Colonic mucosa (tissue), 4 donors: Measurements from ENCODE around the gene MCRIP1. TPM values are rescaled to one million over a fixed set of nuclear protein-coding genes. Genes with fewer than 3 reads are reported as not detected.

Experiments used
- DNase-seq: peaks from one replicate; pipeline ENCODE4 v3.0.0-alpha.2; 2020
- H3K27ac ChIP-seq: fragments of 200-600 bp; one replicate; pipeline ENCODE4 v1.8.0; 2021
- H3K27me3 ChIP-seq: fragments of 200-600 bp; one replicate; pipeline ENCODE4 v1.8.0; 2021
- H3K36me3 ChIP-seq: fragments of 200-600 bp; one replicate; pipeline ENCODE4 v1.8.0; 2021
- H3K4me1 ChIP-seq: fragments of 200-600 bp; one replicate; pipeline ENCODE4 v1.8.0; 2021; ENCODE audit warnings: mild to moderate bottlenecking
- H3K4me3 ChIP-seq: fragments of 200-600 bp; one replicate; pipeline ENCODE4 v1.8.0; 2021
- H3K9ac ChIP-seq, 2 donors: one replicate each; pipeline ENCODE4 v1.7.0; 2013; ENCODE audit warnings: control low read depth in 2 of 2, low read depth in 2 of 2, low read length in 2 of 2
- H3K9me3 ChIP-seq: fragments of 200-600 bp; one replicate; pipeline ENCODE4 v1.8.0; 2021
- intact Hi-C: fragments of 100-400 bp; cut with DNase I; formaldehyde crosslinking; loops from one replicate; pipeline ENCODE4 v1.14.1; 2022
- total RNA-seq, 2 donors: library from RNA; stranded (reverse); fragmentation: NEBNext Ultra II Directional in 1 of 2; extraction: Animal tissue kit (Norgen Biotek cat#: 25700) in 1 of 2; gene quantifications; one replicate each; pipeline ENCODE4 v1.2.1, GENCODE V29; 2021
- TF ChIP-seq, protein P1 (sequence below): fragments of 200-600 bp; IDR thresholded peaks from one replicate; pipeline ENCODE4 v1.8.0; 2022; ENCODE audit warnings: antibody characterized with exemption, mild to moderate bottlenecking
- donor health status: healthy.
- donor health status: DM: no; HTN: no; CAD: no.
- donor health status: DM: no; HTN: no; CAD: no.

MCRIP1 gene
- total RNA-seq, 2 donors from 2014 or later, result 25.9 to 26.2 TPM

DNA sequence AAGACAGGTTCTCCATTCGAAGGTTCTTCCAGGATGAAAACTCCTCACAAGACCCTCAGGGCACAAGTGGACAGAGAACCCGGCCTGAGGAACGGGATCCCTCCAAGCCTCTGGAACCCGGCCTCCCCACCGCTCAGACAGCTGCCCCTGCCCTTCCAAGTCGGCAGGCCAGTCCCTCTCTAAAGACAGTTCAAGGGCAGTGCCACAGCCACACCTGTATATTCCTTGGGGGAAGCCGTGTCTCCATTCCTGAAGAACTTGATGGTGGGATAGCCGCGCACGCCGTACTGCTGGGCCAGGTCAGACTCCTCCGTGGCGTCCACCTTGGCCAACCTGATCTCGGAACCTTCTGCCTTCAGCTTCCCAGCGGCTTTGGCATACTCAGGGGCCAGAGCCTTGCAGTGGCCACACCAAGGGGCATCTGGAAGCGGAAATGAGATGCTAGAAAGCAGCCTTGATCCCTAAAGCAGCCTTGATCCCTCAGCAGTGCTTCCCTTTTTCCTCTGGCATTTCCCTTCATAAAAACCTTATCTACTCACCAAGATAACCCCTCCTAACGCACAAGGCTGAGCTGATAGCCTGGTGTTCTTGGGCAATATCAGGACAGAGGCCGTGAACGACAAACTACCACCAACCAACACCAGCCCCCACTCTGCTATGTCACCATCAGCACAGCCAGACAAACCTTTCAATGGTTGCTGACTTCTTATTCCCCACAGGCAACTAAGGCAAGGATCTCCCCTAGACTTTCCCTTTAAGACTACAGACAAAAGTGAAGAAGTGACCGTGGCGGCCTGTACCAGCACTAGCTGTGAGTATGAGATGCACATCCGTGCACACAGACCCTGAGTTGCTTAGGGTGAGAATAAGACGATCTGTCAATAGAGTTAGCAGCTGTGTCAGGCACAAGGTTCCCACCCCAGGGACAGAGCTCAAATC, 26.1 kb upstream of the MCRIP1 start:
- no peaks in the 10 kb centered on the region for H3K9me3 ChIP-seq
- H3K27me3 ChIP-seq, result no peaks in the 10 kb centered on the region
- TF ChIP-seq, protein P1, sequence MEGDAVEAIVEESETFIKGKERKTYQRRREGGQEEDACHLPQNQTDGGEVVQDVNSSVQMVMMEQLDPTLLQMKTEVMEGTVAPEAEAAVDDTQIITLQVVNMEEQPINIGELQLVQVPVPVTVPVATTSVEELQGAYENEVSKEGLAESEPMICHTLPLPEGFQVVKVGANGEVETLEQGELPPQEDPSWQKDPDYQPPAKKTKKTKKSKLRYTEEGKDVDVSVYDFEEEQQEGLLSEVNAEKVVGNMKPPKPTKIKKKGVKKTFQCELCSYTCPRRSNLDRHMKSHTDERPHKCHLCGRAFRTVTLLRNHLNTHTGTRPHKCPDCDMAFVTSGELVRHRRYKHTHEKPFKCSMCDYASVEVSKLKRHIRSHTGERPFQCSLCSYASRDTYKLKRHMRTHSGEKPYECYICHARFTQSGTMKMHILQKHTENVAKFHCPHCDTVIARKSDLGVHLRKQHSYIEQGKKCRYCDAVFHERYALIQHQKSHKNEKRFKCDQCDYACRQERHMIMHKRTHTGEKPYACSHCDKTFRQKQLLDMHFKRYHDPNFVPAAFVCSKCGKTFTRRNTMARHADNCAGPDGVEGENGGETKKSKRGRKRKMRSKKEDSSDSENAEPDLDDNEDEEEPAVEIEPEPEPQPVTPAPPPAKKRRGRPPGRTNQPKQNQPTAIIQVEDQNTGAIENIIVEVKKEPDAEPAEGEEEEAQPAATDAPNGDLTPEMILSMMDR, result no peak
- peak overlapping the region; percentile 96 for H3K4me3 ChIP-seq
- peaks cover 10% of the 10 kb centered on the region for H3K36me3 ChIP-seq
- no peak for DNase-seq
- H3K27ac ChIP-seq, result peak overlapping the region; percentile 92
- H3K4me1 ChIP-seq, result peaks cover 17% of the 10 kb centered on the region
- H3K9ac ChIP-seq, result peak overlapping the region; percentile 91 to 95
- intact Hi-C loops, result no loop called here

DNA sequence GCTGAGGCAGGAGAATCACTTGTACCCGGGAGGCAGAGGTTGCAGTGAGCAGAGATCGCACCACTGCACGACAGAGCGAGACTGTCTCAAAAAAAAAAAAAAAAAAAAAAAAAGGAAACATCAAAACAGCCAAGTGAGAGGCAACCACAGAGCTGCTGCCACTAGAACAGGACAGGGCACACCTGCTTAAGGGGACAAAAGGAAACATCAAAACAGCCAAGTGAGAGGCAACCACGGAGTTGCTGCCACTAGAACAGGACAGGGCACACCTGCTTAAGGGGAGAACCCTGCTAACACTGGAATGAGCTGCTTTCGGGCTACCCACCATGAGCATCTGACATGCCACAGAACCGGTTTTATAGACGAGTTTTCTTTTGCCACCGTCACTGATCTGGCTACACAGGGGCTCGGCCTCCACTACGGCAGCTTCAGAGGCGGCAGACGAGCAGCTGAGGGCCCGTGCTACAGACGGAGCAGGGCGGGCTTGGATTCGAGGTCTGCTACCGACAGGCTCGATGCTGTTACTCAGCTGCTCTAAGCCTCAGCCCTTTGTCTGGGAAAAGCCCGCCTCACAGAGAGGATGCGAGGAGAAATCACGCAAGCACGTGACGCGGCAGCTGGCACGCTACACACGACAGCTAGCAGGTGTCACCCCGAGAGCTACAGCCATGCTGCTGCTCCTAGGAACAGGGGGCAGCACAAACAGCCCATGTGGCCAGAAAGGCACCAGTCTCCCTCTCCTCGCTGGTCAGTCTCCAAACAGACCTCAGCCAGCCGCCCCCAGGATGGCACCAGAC, 25.3 kb upstream of the MCRIP1 start:
- peak overlapping the region; percentile 96 for H3K4me3 ChIP-seq

DNA sequence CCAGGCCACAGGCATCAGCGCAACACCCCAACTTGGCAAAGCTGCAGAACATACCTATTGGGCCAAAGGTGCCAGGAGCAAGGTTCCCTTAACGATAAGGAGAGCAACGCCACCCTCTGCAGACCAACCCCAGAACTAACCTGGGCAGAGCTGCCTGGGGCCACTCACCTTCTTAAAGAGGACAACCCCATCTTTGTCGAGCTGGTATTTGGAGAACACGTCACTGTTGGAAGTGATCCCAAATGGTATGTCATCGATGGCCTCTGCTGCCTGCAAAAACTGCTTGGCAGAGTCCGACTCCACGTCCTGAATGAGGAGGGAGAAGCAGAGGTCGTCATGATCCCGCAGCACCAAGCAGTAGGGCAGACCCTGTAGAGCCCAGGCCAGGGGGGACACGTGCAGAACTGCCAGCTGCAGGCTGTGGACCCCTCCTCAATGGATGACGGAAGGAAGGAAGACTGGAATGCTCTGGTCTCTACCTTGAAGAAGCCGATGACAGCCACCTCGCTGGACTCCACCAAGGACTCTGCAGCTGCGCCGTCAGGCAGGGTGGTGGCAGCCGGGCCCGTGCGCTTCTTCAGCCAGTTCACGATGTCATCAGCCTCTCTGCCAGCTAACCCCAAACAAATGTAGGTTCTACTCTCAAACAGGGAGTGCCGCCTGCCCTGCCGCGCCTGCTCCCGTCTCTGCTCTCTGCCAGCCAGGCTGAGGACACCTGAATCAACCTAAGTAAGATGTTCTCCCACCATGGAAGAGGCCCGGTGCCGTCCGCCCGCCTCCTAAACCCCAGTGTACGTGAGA, 22.1 kb upstream of the MCRIP1 start:
- TF ChIP-seq, protein P1, result no peak
- H3K4me1 ChIP-seq, result peaks cover 15% of the 10 kb centered on the region
- no peak for DNase-seq
- intact Hi-C loops, result no loop called here
- peaks cover 10% of the 10 kb centered on the region for H3K36me3 ChIP-seq
- H3K9ac ChIP-seq, result no peak overlapping the region
- H3K27ac ChIP-seq, result no peak overlapping the region
- H3K9me3 ChIP-seq, result no peaks in the 10 kb centered on the region
- no peak overlapping the region for H3K4me3 ChIP-seq
- H3K27me3 ChIP-seq, result no peaks in the 10 kb centered on the region

More for the DNA sequence above, 25.3 kb upstream of the MCRIP1 start:
- Histone ChIP-seq H3K27me3 (no peaks in the 10 kb centered on the region), H3K27ac (no peak overlapping the region), H3K36me3 (peaks cover 10% of the 10 kb centered on the region), H3K9ac (peak overlapping the region; percentile 91 to 95), H3K4me1 (peaks cover 17% of the 10 kb centered on the region), H3K9me3 (no peaks in the 10 kb centered on the region)
- DNase-seq, result no peak
- intact Hi-C loops, result no loop called here
- TF ChIP-seq, protein P1, result no peak

DNA sequence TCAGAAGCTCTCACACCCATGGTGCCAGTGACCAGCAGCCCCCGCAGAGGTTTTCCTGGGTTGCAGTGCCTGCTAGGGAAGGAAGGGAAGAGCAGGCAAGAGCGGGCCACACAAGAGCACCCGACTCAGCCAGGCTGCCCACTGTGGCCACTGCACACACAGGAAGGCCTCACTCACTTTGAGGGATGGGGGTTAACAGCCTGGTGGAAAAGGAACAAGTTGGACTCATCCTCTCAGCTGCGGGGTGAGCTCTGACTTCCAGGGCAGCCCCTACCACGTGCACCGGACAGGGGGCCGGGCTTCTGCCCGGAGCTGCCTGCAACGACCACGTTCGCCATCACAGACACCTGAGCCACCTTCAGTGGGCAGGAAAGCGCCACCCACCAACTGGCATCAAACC, 19.1 kb upstream of the MCRIP1 start:
- H3K9me3 ChIP-seq, result no peaks in the 10 kb centered on the region
- no peak for DNase-seq
- TF ChIP-seq, protein P1, result no peak
- intact Hi-C loops, result no loop called here
- H3K9ac ChIP-seq, result no peak overlapping the region
- H3K4me1 ChIP-seq, result peaks cover 4% of the 10 kb centered on the region
- no peak overlapping the region for H3K4me3 ChIP-seq
- H3K27me3 ChIP-seq, result no peaks in the 10 kb centered on the region
- no peak overlapping the region for H3K27ac ChIP-seq
- H3K36me3 ChIP-seq, result peaks cover 15% of the 10 kb centered on the region

DNA sequence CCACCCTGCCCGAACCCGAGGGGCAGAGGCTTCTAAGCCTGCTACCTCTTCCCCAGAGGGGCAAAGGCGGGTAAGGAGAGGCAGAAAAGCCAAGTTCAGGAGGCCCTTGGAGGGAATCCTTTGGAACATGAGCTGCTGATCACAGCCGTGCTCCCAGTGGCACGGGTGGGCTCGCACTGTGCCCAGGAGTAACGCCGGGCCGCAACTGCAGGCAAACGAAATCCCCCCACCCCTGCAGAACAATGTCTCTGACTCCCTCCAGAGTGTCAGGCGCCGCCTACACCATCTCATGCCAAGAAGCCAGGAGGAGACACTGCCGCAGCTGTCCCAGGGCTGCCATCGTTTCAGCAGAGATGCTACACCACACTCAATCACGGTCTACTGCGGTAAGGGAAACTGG, 18.3 kb upstream of the MCRIP1 start:
- Histone ChIP-seq H3K4me3 (no peak overlapping the region), H3K36me3 (peaks cover 22% of the 10 kb centered on the region), H3K4me1 (peaks cover 3% of the 10 kb centered on the region), H3K9ac (no peak overlapping the region), H3K9me3 (no peaks in the 10 kb centered on the region), H3K27ac (no peak overlapping the region), H3K27me3 (no peaks in the 10 kb centered on the region)
- intact Hi-C loops, result no loop called here
- DNase-seq, result no peak
- TF ChIP-seq, protein P1, result no peak
